GM12878 (cell line): ENCODE results near the gene B4GALT1. TPM values are rescaled to one million over a fixed set of nuclear protein-coding genes. Genes with fewer than 3 reads are reported as not detected.

Experiments used
- ATF3 ChIP-seq: IDR thresholded peaks from 2 replicates; pipeline ENCODE4 v1.6.1; 2011; ENCODE audit warnings: low read depth, mild to moderate bottlenecking, low read length, moderate library complexity, borderline replicate concordance; ENCODE audit errors: extremely low read depth
- BACH1 ChIP-seq: fragments of 450-650 bp; IDR thresholded peaks from 2 replicates; pipeline ENCODE4 v1.6.1; 2017; ENCODE audit warnings: mild to moderate bottlenecking, borderline replicate concordance
- ELK1 ChIP-seq: IDR thresholded peaks from 2 replicates; pipeline ENCODE4 v1.6.1; 2012; ENCODE audit warnings: low read depth, low read length, improper control_type of control experiment
- EP300 ChIP-seq, 2 experiments: fragments of 150-350 bp in 1 of 2; IDR thresholded peaks; 2 replicates each; pipeline ENCODE4 v1.6.1; 2011 to 2012; ENCODE audit warnings: low read depth in 2 of 2, low read length in 2 of 2, borderline replicate concordance in 1 of 2, improper control_type of control experiment in 1 of 2, inconsistent platforms in 1 of 2; ENCODE audit not compliant: control insufficient read depth in 1 of 2
- JUND ChIP-seq: IDR thresholded peaks from 2 replicates; pipeline ENCODE4 v1.6.1; 2012; ENCODE audit warnings: low read depth, mild to moderate bottlenecking, low read length, improper control_type of control experiment, moderate library complexity
- MEF2A ChIP-seq: IDR thresholded peaks from 2 replicates; pipeline ENCODE4 v1.6.1; 2011; ENCODE audit warnings: low read depth, mild to moderate bottlenecking, low read length, moderate library complexity; ENCODE audit not compliant: insufficient read depth
- NBN ChIP-seq: fragments of 450-650 bp; IDR thresholded peaks from 2 replicates; pipeline ENCODE4 v1.6.1; 2016
- NFIC ChIP-seq: IDR thresholded peaks from 2 replicates; pipeline ENCODE4 v1.6.1; 2012; ENCODE audit warnings: low read depth, mild to moderate bottlenecking, inconsistent platforms, low read length, moderate library complexity
- PBX3 ChIP-seq: IDR thresholded peaks from 2 replicates; pipeline ENCODE4 v1.6.1; 2011; ENCODE audit warnings: mild to moderate bottlenecking, low read depth, low read length, moderate library complexity; ENCODE audit not compliant: insufficient replicate concordance
- POLR2AphosphoS2 ChIP-seq: IDR thresholded peaks from 2 replicates; pipeline ENCODE4 v1.6.1; 2011; ENCODE audit warnings: low read depth, mild to moderate bottlenecking, low read length, improper control_type of control experiment, moderate library complexity
- RAD51 ChIP-seq: fragments of 450-650 bp; IDR thresholded peaks from 2 replicates; pipeline ENCODE4 v1.6.1; 2016; ENCODE audit warnings: moderate library complexity, mild to moderate bottlenecking, inconsistent platforms
- RCOR1 ChIP-seq: conservative IDR thresholded peaks from 2 replicates; pipeline ENCODE4 v1.6.1; 2012; ENCODE audit warnings: low read depth, low read length, improper control_type of control experiment
- RFX5 ChIP-seq: IDR thresholded peaks from 2 replicates; pipeline ENCODE4 v1.6.1; 2011; ENCODE audit warnings: low read depth, low read length, improper control_type of control experiment
- SIX5 ChIP-seq: IDR thresholded peaks from 2 replicates; pipeline ENCODE4 v1.6.1; 2011; ENCODE audit warnings: mild to moderate bottlenecking, low read depth, low read length, moderate library complexity; ENCODE audit not compliant: severe bottlenecking
- SMARCA5 ChIP-seq: fragments of 450-650 bp; IDR thresholded peaks from 2 replicates; pipeline ENCODE4 v1.6.1; 2017; ENCODE audit warnings: mild to moderate bottlenecking
- TCF3 ChIP-seq: IDR thresholded peaks from 2 replicates; pipeline ENCODE4 v1.6.1; 2012; ENCODE audit warnings: low read depth, mild to moderate bottlenecking, low read length, borderline replicate concordance; ENCODE audit not compliant: insufficient read depth
- TCF7 ChIP-seq: IDR thresholded peaks from 2 replicates; pipeline ENCODE4 v1.6.1; 2014; ENCODE audit warnings: antibody characterized with exemption, borderline replicate concordance
- WRNIP1 ChIP-seq: IDR thresholded peaks from 2 replicates; pipeline ENCODE4 v1.6.1; 2011; ENCODE audit warnings: low read depth, low read length, improper control_type of control experiment, borderline replicate concordance
- ZBED1 ChIP-seq: IDR thresholded peaks from 2 replicates; pipeline ENCODE4 v1.6.1; 2016; ENCODE audit warnings: borderline replicate concordance
- ZNF207 ChIP-seq: fragments of 450-650 bp; IDR thresholded peaks from 2 replicates; pipeline ENCODE4 v1.6.1; 2014; ENCODE audit warnings: antibody characterized with exemption, mild to moderate bottlenecking, borderline replicate concordance
- ZNF217 ChIP-seq: fragments of 450-650 bp; IDR thresholded peaks from 2 replicates; pipeline ENCODE4 v1.6.1; 2017; ENCODE audit warnings: antibody characterized with exemption, mild to moderate bottlenecking
- polyA plus RNA-seq, 11 experiments: library from polyadenylated mRNA; depleted of rRNA in 4 of 11; unstranded in 6 of 11; stranded (reverse) in 5 of 11; fragments of >200 nt; fragmentation: Nextera tagmentation in 4 of 11; fragmentation: Illumina TruSeq in 1 of 11; extraction: Ambion mirVana in 4 of 11; extraction: Trizol in 1 of 11; gene quantifications; 1 replicate in 1 of 11; 2 replicates in 10 of 11; pipeline versions ENCODE4 v1.2.1 to v1.2.3, GENCODE V29; 2011 to 2016; ENCODE audit warnings: inconsistent platforms in 2 of 11, missing spikeins in 2 of 11, low read depth in 1 of 11
- total RNA-seq, 4 experiments: library from RNA; depleted of rRNA in 3 of 4; stranded (reverse); fragments of >200 nt in 3 of 4; fragmentation: Illumina TruSeq in 1 of 4; extraction: Trizol in 1 of 4; gene quantifications; 2 replicates each; pipeline versions ENCODE4 v1.2.1 to v1.2.3, GENCODE V29; 2013 to 2021
- TF ChIP-seq, protein P1 (sequence below): fragments of 450-650 bp; IDR thresholded peaks from 2 replicates; pipeline ENCODE4 v1.6.1; 2016; ENCODE audit warnings: mild to moderate bottlenecking
- TF ChIP-seq, protein P2 (sequence below): fragments of 150-350 bp; IDR thresholded peaks from 2 replicates; pipeline ENCODE4 v1.6.1; 2016; ENCODE audit warnings: low read depth, low read length

Gene B4GALT1
- total and polyA plus RNA-seq, 10 of the 15 experiments (the other 5 are each of a cell fraction or from before 2014, with no cell fraction given), result 12.7 to 79.0 (median 41.0) TPM

DNA sequence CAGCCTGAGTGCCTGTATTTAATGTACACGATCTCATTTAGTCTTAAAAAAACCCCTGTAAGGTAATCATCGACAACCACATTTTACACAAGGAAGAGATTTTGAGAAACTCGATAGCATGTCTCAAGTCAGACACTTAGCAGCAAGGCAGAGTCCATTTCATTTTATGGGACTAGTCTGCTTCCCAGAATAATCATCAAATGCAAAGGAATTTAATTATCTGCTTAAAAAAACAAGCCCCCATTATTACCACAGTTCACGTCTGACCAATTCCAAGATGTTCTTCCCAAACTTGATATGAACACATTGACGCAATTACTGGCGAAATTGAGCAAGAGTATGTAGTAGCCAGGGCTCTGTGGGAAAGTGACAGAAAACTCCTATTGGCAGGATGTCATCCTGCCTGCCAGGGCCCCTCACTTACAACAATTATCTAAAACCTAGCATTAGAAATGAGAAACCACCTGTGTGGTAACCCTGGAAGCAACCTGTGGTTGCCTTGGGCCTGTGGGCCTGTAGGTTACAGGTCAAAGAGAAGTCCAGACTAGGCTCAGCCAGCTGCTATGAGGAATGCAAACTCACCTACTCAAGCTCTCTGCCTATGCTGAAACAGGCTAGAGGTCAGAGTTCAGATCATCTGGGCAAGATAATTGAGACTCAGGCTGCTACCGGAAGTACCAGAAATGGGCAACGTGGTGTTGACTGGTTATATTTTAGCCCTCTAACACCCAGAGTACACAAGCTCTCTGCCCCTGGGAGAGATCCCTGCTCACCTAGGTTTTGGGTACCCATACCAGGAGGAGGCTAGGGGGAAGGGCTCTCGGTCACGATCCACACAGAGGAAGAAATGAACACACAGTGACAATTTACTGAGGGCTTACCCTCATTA lies 1.6 kb downstream of the B4GALT1 start (continued):
- TF ChIP-seq ELK1 (peak; percentile 100), PBX3 (no peak), TCF3 (no peak), RCOR1 (no peak), POLR2AphosphoS2 (no peak), JUND (no peak), EP300 (IDR thresholded peaks at IDR 0.05; ENCODE audit: borderline replicate concordance in 1 of 2, control insufficient read depth in 1 of 2, low read depth in 2 of 2, low read length in 2 of 2) (no peak), SIX5 (no peak), ATF3 (no peak), ZBED1 (peak; percentile 50; the same call in 1 of the 2 replicates), ZNF217 (no peak), RFX5 (no peak), RAD51 (no peak), ZNF207 (no peak), TCF7 (no peak), WRNIP1 (peak; percentile 93; the same call in 1 of the 2 replicates), MEF2A (no peak), NBN (no peak), BACH1 (no peak), NFIC (no peak), SMARCA5 (no peak)
- TF ChIP-seq, protein P1, sequence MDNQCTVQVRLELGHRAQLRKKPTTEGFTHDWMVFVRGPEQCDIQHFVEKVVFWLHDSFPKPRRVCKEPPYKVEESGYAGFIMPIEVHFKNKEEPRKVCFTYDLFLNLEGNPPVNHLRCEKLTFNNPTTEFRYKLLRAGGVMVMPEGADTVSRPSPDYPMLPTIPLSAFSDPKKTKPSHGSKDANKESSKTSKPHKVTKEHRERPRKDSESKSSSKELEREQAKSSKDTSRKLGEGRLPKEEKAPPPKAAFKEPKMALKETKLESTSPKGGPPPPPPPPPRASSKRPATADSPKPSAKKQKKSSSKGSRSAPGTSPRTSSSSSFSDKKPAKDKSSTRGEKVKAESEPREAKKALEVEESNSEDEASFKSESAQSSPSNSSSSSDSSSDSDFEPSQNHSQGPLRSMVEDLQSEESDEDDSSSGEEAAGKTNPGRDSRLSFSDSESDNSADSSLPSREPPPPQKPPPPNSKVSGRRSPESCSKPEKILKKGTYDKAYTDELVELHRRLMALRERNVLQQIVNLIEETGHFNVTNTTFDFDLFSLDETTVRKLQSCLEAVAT, result no peak
- TF ChIP-seq, protein P2, sequence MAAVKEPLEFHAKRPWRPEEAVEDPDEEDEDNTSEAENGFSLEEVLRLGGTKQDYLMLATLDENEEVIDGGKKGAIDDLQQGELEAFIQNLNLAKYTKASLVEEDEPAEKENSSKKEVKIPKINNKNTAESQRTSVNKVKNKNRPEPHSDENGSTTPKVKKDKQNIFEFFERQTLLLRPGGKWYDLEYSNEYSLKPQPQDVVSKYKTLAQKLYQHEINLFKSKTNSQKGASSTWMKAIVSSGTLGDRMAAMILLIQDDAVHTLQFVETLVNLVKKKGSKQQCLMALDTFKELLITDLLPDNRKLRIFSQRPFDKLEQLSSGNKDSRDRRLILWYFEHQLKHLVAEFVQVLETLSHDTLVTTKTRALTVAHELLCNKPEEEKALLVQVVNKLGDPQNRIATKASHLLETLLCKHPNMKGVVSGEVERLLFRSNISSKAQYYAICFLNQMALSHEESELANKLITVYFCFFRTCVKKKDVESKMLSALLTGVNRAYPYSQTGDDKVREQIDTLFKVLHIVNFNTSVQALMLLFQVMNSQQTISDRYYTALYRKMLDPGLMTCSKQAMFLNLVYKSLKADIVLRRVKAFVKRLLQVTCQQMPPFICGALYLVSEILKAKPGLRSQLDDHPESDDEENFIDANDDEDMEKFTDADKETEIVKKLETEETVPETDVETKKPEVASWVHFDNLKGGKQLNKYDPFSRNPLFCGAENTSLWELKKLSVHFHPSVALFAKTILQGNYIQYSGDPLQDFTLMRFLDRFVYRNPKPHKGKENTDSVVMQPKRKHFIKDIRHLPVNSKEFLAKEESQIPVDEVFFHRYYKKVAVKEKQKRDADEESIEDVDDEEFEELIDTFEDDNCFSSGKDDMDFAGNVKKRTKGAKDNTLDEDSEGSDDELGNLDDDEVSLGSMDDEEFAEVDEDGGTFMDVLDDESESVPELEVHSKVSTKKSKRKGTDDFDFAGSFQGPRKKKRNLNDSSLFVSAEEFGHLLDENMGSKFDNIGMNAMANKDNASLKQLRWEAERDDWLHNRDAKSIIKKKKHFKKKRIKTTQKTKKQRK, result no peak
